Neural crest cell (in vitro differentiated cells): ENCODE measurements around the gene RNF39. TPM values are rescaled to one million over a fixed set of nuclear protein-coding genes. Genes with fewer than 3 reads are reported as not detected.

Source experiments
- DNase-seq: peaks from one replicate; pipeline ENCODE4 v3.0.0; 2021; ENCODE audit warnings: low read depth, mixed read lengths, low spot score
- H3K27ac Mint-ChIP-seq: one replicate; pipeline ENCODE4 v1.8.0; 2021; ENCODE audit warnings: mild to moderate bottlenecking, mixed read lengths; ENCODE audit not compliant: unreplicated experiment
- H3K27me3 Mint-ChIP-seq: 2 replicates; pipeline ENCODE4 v1.8.0; 2021; ENCODE audit warnings: low read depth, mild to moderate bottlenecking, mixed read lengths
- H3K36me3 Mint-ChIP-seq: 2 replicates; pipeline ENCODE4 v1.8.0; 2021; ENCODE audit warnings: low read depth, mild to moderate bottlenecking, mixed read lengths
- H3K4me1 Mint-ChIP-seq: 2 replicates; pipeline ENCODE4 v1.8.0; 2021; ENCODE audit warnings: mixed read lengths
- H3K4me3 Mint-ChIP-seq: one replicate; pipeline ENCODE4 v1.8.0; 2021; ENCODE audit warnings: mild to moderate bottlenecking, mixed read lengths
- H3K9me3 Mint-ChIP-seq: 2 replicates; pipeline ENCODE4 v1.8.0; 2021; ENCODE audit warnings: mixed read lengths
- CTCF ChIP-seq: fragments of 200-600 bp; sonication (generic); conservative IDR thresholded peaks from 2 replicates; pipeline ENCODE4 v1.5.0; 2021; ENCODE audit warnings: antibody characterized with exemption, mild to moderate bottlenecking
- total RNA-seq: library from RNA; stranded (reverse); gene quantifications from 2 replicates; pipeline ENCODE4 v1.2.1, GENCODE V29; 2021

The RNF39 gene
- total RNA-seq, 1 donor from 2014 or later: not detected

GRCh38 chr6:30100585-30101443, 25.2 kb upstream of the RNF39 start:
- peak overlapping the region; percentile 84 for H3K4me3 Mint-ChIP-seq
- peaks cover 34% of the 10 kb centered on the region for H3K4me1 Mint-ChIP-seq
- peaks cover 97% of the 10 kb centered on the region for H3K27me3 Mint-ChIP-seq

GRCh38 chr6:30100154-30100553, 24.6 kb upstream of the RNF39 start:
- Mint-ChIP-seq H3K4me3 (no peak overlapping the region), H3K9me3 (no peaks in the 10 kb centered on the region), H3K27ac (no peak overlapping the region), H3K27me3 (peaks cover 99% of the 10 kb centered on the region), H3K36me3 (no peaks in the 10 kb centered on the region), H3K4me1 (peaks cover 38% of the 10 kb centered on the region)
- no peak for DNase-seq
- no peak for TF ChIP-seq CTCF

More at GRCh38 chr6:30100585-30101443, 25.2 kb upstream of the RNF39 start:
- H3K36me3 Mint-ChIP-seq: no peaks in the 10 kb centered on the region
- no peak for DNase-seq
- no peaks in the 10 kb centered on the region for H3K9me3 Mint-ChIP-seq
- no peak overlapping the region for H3K27ac Mint-ChIP-seq
- no peak for TF ChIP-seq CTCF

GRCh38 chr6:30097902-30098768, 22.6 kb upstream of the RNF39 start:
- Mint-ChIP-seq H3K27me3 (peaks cover 99% of the 10 kb centered on the region), H3K36me3 (no peaks in the 10 kb centered on the region), H3K4me1 (peaks cover 33% of the 10 kb centered on the region), H3K27ac (no peak overlapping the region), H3K4me3 (peak overlapping the region; percentile 16), H3K9me3 (no peaks in the 10 kb centered on the region)
- DNase-seq: no peak
- TF ChIP-seq CTCF: no peak

GRCh38 chr6:30096829-30097228, 21.3 kb upstream of the RNF39 start:
- no peak overlapping the region for H3K4me3 Mint-ChIP-seq
- no peak overlapping the region for H3K27ac Mint-ChIP-seq
- no peak for TF ChIP-seq CTCF
- H3K4me1 Mint-ChIP-seq: peaks cover 24% of the 10 kb centered on the region
- no peaks in the 10 kb centered on the region for H3K9me3 Mint-ChIP-seq
- H3K36me3 Mint-ChIP-seq: no peaks in the 10 kb centered on the region
- DNase-seq: no peak
- peaks cover 99% of the 10 kb centered on the region for H3K27me3 Mint-ChIP-seq

- Mint-ChIP-seq H3K36me3 (no peaks in the 10 kb centered on the region), H3K4me3 (no peak overlapping the region), H3K27me3 (peaks cover 99% of the 10 kb centered on the region), H3K4me1 (peaks cover 6% of the 10 kb centered on the region), H3K27ac (no peak overlapping the region), H3K9me3 (no peaks in the 10 kb centered on the region)
- DNase-seq: no peak
- no peak for TF ChIP-seq CTCF
These were observed 18.5 kb upstream of the RNF39 start for GRCh38 chr6:30093951-30094661.
